NCI-H1092 (cell line): ENCODE measurements around the gene MED13L.
"Not testable (repeated sequence)": the region's sequence is repeated elsewhere in the genome, so short reads cannot be mapped to it uniquely, and the experiment has no call there.

ENCODE experiments used
- DNase-seq: peaks from one replicate; lab custom pipeline; 2025; lab: John Stamatoyannopoulos, UW

MED13L gene

GRCh38 chr12:116246490-116247179 lies 30.9 kb downstream of the MED13L start:
- no peak for DNase-seq

DNA sequence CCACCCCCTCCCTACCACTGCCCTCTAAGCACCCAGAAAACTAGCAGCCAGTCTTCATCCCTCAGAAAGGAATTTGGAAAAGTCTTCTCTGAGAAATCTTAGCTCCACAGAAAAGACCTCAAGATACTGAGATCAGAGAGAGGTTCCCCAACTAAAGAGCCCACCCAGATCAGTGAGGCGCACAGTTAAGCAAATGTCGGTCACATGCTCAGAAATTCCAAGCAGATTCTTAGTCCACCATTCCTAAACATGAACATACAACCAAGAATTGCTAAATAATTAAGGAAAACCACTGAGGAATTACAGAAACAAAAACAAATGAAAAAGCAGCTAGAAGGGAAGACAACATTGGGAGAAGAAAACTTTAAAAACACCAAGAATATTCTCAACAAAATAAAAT lies 32.3 kb downstream of the MED13L start:
- DNase-seq = no peak

- no peak for DNase-seq
These were observed 32.9 kb downstream of the MED13L start for GRCh38 chr12:116244474-116245090.

DNA sequence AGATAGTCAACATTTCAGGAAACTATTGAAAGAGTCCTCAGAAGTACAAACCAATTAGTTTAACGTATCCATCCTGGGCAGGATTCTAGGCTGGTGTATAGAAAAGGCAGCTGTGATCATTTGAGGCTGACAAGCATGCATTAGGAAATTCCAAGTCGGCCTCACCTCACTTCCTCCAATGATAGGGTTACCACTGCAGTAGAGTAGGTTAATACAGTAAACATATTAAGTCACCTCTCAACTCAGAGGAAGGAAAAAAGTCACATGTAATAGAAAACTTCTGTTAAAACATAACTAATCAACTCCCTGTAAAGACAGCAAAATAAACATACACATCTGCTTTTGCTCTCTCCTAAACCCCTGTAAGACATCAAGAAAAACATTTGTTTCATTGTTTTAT lies 33.5 kb downstream of the MED13L start:
- DNase-seq = no peak

DNA sequence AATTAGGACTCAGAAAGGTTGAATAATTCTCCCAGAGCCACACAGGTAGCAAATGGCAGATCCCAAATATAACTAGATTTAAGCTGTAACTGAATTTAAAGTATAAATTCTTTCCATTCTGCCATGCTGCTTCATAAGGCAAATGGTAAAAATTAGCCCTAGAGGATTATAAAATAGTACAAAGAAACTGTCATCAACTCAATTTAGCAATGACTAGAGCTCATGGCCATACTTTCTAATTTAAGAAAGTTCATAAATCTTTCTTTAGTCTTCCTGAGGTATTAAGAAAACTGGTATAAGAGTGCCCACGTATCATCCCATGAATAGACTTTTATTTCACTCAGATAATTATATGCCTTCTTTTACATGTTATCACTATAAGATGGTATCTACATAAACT lies 34.8 kb downstream of the MED13L start:
- DNase-seq = no peak

GRCh38 chr12:116241157-116241759 lies 36.2 kb downstream of the MED13L start:
- DNase-seq = no peak

DNA sequence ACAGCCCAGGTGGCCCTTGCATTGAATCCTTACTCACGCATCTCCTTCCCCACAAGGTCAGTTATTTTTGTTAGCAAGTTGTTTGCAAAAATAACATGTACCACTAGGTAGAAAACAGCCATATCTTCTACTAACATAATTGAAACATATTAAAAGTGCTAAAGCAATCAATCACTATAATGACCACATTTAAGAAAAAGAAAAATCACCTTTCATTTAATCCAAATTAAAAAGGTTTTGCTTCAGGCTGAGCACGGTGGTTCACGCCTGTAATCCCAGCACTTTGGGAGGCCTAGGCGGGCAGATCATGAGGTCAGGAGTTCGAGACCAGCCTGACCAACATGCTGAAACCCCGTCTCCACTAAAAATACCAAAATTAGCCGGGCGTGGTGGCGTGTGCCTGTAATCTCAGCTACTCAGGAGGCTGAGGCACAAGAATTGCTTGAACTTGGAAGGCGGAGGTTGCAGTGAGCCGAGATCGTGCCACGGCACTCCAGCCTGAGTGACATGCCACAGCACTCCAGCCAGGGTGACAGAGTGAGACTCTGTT lies 38.8 kb downstream of the MED13L start:
- DNase-seq = not testable (repeated sequence)

DNA sequence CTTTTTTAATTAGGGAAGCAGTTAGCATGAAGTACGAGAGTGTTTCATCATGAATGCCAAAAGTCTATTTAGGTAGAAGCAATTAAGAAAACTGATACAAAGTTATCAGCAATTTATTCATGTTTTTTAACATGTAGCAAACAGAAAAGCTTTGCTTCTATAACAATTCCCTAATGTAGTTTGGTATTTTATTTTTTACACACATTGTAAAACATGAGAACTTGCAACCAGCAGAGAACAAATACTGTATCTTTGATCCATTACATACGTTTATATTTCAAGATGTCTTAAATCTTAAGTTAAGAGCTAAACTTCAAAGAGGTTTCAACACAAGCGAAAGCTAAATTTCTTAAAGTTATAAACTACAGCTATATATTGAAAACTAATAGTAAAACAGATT lies 39.3 kb downstream of the MED13L start:
- DNase-seq = no peak

- no peak for DNase-seq
These were observed 40.5 kb downstream of the MED13L start for GRCh38 chr12:116236976-116237375.

- DNase-seq = no peak
These were observed 41.3 kb downstream of the MED13L start for GRCh38 chr12:116236148-116236731.

DNA sequence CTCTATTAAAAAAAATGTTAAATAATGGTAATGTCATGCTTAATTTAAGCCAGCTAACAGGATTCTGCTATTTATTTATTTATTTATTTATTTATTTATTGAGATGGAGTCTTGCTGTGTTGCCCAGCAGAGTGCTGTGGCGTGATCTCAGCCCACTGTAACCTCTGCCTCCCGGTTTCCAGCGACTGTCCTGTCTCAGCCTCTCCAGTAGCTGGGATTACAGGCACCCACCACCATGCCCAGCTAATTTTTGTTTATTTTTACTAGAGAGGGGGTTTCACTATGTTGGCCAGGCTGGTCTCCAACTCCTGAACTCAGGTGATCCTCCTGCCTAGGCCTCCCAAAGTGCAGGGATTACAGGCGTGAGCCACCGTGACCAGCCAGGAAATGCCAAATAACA lies 43.3 kb downstream of the MED13L start:
- DNase-seq = not testable (repeated sequence)

DNA sequence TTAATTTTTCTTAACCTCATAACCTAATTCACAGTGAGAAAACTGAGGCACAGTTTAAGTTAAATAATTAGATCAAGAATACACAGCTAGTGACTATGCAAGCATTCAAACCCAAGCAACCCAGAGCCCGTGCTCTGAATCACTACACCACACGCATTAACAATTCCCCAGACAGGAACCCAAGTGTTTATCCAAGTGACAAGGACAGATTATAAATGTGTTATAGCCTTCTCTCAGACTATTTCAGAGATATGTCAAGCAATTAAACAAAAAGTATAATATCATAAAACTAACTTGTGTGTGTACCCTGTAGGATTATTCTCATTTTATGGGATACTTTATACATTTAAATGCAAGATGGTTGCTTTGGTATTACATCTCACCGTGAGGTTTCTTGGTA lies 43.8 kb downstream of the MED13L start:
- DNase-seq = no peak

- DNase-seq = no peak
These were observed 49.7 kb downstream of the MED13L start for GRCh38 chr12:116227811-116228210.

DNA sequence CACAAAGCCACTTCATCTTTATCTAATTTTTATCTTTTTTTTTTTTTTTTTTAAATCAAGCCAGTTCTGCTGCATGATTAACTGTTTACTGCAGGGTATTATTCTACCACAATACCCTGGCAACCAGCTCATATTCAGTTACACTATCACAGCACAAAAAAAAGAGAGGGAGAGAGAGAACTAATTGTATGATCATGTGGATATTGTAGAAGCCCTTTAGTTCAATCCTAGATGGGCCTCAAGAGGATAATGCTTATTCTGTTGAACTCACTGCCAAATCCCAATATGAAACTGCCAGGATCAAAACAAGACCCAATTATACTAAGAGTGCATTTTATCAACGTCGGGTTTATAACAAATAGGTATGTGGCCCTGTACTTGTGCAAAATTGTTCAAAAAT lies 51.5 kb downstream of the MED13L start:
- peak; percentile 62 for DNase-seq

DNA sequence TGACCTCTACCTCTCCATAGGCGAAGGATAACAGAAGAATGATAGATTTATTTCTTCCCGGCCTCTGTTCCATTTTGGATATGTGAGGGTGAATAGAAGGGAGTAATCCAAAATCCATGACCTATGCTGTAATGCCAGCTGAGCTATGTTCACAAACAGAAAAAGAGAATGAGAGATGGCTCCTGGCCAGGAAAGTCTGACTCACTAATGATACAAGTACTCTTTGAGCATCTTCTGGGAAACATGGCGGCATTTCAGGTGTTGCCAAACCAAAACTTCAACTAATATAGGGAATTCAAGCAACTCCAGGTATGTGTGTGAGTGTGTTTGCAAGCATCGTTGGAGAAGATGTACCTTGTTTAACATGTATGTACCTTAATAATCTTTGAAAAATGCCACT lies 55.1 kb downstream of the MED13L start:
- peak; percentile 1 for DNase-seq

- DNase-seq = no peak
These were observed 56.7 kb downstream of the MED13L start for GRCh38 chr12:116220756-116221155.

GRCh38 chr12:116217045-116217735 lies 60.3 kb downstream of the MED13L start:
- DNase-seq = no peak

GRCh38 chr12:116216022-116216756 lies 61.3 kb downstream of the MED13L start:
- DNase-seq = no peak

DNA sequence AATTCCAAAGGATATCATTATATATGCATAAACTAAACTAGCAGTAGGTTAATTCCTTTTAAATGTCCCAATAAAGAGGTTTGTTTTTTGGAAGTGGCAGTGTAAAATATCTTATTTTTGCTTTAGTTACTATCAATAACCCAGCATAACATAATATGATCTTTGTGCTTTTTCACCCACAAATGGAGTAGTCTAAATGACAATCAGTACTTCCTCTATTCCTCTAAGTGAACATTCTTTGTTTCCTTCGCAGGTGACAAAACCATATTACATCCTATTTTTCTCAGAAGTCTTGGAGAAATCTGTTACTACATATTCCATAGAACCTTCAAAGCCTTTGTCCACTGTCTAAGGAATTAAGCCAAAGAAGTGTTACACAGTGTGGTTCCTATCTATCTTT lies 62.5 kb downstream of the MED13L start:
- DNase-seq = no peak

DNA sequence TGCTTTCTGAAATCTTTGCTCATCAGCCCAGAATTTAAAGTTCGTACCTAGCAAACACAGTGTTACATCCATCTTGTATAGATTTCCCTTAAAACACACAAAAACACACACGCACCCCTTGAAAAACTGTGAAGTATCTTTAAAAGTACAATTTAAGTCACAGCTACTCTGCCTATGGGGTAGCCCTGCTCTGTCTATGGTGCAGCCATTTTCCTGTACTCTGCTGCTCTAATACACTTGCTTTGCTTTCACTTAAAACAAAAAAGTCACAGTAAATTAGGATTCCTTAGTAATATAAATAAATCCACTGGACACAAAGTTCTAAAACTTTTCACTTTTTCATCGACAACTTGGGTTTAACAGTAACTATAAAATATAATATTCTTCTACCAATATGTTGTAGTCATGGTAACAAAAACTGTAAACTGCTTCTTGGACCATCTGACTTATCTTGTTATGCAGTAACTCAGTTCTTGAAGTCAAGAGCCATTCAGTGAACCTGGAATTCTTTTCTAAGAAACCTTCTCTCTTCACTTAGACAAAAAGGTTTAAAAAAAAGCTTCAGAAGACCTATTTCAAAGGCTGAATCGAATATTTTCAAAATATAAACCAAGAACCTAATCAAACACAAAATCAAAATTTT lies 63.5 kb downstream of the MED13L start:
- DNase-seq = no peak

GRCh38 chr12:116213014-116213413 lies 64.5 kb downstream of the MED13L start:
- DNase-seq = no peak
